Measurements from ENCODE around the gene TRIP4. TPM values are rescaled to one million over a fixed set of nuclear protein-coding genes. Genes with fewer than 3 reads are reported as not detected.

TRIP4 gene
- total and polyA plus RNA-seq, 9 of the 15 experiments (the other 6 are each of a cell fraction or from before 2014, with no cell fraction given) = 7.6 to 23.3 (median 16.7) TPM

GRCh38 chr15:64351265-64351664 lies 36.4 kb upstream of the TRIP4 start:
- CTCF ChIA-PET (ENCODE audit: low intra/inter-chr PET ratio) = no interaction called here

More at GRCh38 chr15:64351265-64351664, 36.4 kb upstream of the TRIP4 start:
- H3K9me1 ChIP-seq (ENCODE audit: control insufficient read depth, insufficient read depth, low read length) = no peaks in the 10 kb centered on the region
- H3K27ac ChIP-seq (ENCODE audit: extremely low read depth, low read depth, low read length) = no peak overlapping the region
- H3K4me1 ChIP-seq (replicated peaks in 1 of 2; ENCODE audit: control insufficient read depth in 2 of 2, insufficient read depth in 2 of 2, low read length in 2 of 2) = peaks cover 3 to 7% of the 10 kb centered on the region in 2 experiments; a peak in 3 of 5 replicates
- H3K4me3 ChIP-seq = no peak overlapping the region
- intact Hi-C loops (cut with micrococcal nuclease) (no loop called here), in situ Hi-C loops (cut with MboI) (loop anchor here (10.0 kb wide), 1 partner anchor 146 kb away; no protein-coding TSS in a partner anchor)
- H3K9ac ChIP-seq (ENCODE audit: insufficient read depth in 1 of 2, low read depth in 2 of 2, low read length in 2 of 2) = no peak overlapping the region
- no peaks in the 10 kb centered on the region for H3K27me3 ChIP-seq (ENCODE audit: control insufficient read depth in 2 of 2, insufficient read depth in 2 of 2, low read length in 2 of 2)
- H4K20me1 ChIP-seq (replicated peaks; ENCODE audit: control insufficient read depth, insufficient read depth, low read length) = 0 out of 2 replicates have a peak, but pooled peaks cover 4% of the 10 kb centered on the region
- DNase-seq (ENCODE audit: extremely low read depth in 1 of 4, low spot score in 3 of 4) = no peak
- WGBS (ENCODE audit: insufficient coverage, low coverage, missing lambda C conversion rate) = 94% methylated on average over 7 of the region's 7 CpGs
- no peak for ATAC-seq
- no peak overlapping the region for H3K4me2 ChIP-seq (ENCODE audit: insufficient read depth, low read length)
- no peak for FAIRE-seq
- peaks cover 9% of the 10 kb centered on the region; the same call in 2 of the 3 replicates for H3K36me3 ChIP-seq (ENCODE audit: control insufficient read depth, insufficient read depth, low read length)
- no peak overlapping the region for H2AFZ ChIP-seq (ENCODE audit: low read depth, low read length)
- TF ChIP-seq SNIP1 (IDR thresholded peaks at IDR 0.05; ENCODE audit: low read depth) = no peak
- no peak for TF ChIP-seq ZNF282 (CRISPR knock-in tag; IDR thresholded peaks at IDR 0.05)
- TF ChIP-seq, protein P1, sequence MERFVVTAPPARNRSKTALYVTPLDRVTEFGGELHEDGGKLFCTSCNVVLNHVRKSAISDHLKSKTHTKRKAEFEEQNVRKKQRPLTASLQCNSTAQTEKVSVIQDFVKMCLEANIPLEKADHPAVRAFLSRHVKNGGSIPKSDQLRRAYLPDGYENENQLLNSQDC (CRISPR knock-in tag; IDR thresholded peaks at IDR 0.05) = no peak
- TF ChIP-seq ETS2 (tag; IDR thresholded peaks at IDR 0.05; ENCODE audit: borderline replicate concordance, poor library complexity, severe bottlenecking) = no peak
- no peak for TF ChIP-seq TBL1XR1 (IDR thresholded peaks at IDR 0.05; ENCODE audit: low read length in 2 of 2)
- TF ChIP-seq RBM15 (IDR thresholded peaks at IDR 0.05; ENCODE audit: insufficient read depth, low read length) = no peak
- TF ChIP-seq NELFE (IDR thresholded peaks at IDR 0.05; ENCODE audit: insufficient read depth, insufficient read length) = no peak
- TF ChIP-seq, protein P2, sequence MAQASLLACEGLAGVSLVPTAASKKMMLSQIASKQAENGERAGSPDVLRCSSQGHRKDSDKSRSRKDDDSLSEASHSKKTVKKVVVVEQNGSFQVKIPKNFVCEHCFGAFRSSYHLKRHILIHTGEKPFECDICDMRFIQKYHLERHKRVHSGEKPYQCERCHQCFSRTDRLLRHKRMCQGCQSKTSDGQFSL (CRISPR knock-in tag; IDR thresholded peaks at IDR 0.05) = no peak
- TF ChIP-seq, protein P2 (tag; IDR thresholded peaks at IDR 0.05) = no peak
- no peak for TF ChIP-seq USF2 (CRISPR knock-in tag; IDR thresholded peaks at IDR 0.05)
- TF ChIP-seq ZBTB5 (IDR thresholded peaks at IDR 0.05) = no peak
- no peaks in the 10 kb centered on the region for H3K9me3 ChIP-seq (replicated peaks; ENCODE audit: control insufficient read depth, insufficient read depth, low read depth, low read length)
- POLR2A ChIA-PET = interaction anchor here (0.9 to 1.3 kb wide), 2 partner anchors 17 to 31 kb away, joined by 3 to 4 read pairs; no protein-coding TSS in a partner anchor
- H3K79me2 ChIP-seq (ENCODE audit: control insufficient read depth, insufficient read depth, low read length) = peaks cover 35% of the 10 kb centered on the region
- BruUV-seq (replicated peaks) = no TSS peak

Data from K562 (cell line).